ENCODE data around the gene ZNF438.

DNA sequence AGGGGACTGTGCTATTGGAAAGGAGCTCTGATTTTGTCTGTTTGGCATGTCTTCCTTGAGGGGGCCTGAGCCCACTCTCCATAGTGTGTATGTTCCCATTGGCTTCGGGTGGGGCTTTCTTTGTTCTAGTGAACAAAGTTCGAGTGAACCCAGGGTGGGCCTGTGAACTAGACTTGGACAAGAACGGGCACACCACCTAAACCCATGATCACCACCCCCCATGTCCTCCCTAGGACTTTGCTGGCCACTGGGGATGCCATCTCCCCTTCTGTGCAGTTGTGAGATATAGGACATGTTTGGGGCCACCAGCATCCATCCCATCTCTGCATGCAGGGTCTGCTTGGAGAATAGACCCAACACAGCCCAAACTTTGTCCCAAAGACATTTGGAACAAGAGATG lies 206.6 kb downstream of the ZNF438 start:
- TF ChIP-seq ZFP30 (CRISPR knock-in tag; IDR thresholded peaks at IDR 0.05) (no peak), TCF4 (CRISPR knock-in tag; IDR thresholded peaks at IDR 0.05; ENCODE audit: borderline replicate concordance) (no peak), GLIS3 (CRISPR knock-in tag; IDR thresholded peaks at IDR 0.05) (no peak), ISL1 (CRISPR knock-in tag; IDR thresholded peaks at IDR 0.05) (no peak), ZNF565 (CRISPR knock-in tag; conservative IDR thresholded peaks at IDR 0.05; ENCODE audit: low read depth) (no peak), PPARA (CRISPR knock-in tag; IDR thresholded peaks at IDR 0.05; ENCODE audit: borderline replicate concordance) (no peak)
- TF ChIP-seq, protein P1, sequence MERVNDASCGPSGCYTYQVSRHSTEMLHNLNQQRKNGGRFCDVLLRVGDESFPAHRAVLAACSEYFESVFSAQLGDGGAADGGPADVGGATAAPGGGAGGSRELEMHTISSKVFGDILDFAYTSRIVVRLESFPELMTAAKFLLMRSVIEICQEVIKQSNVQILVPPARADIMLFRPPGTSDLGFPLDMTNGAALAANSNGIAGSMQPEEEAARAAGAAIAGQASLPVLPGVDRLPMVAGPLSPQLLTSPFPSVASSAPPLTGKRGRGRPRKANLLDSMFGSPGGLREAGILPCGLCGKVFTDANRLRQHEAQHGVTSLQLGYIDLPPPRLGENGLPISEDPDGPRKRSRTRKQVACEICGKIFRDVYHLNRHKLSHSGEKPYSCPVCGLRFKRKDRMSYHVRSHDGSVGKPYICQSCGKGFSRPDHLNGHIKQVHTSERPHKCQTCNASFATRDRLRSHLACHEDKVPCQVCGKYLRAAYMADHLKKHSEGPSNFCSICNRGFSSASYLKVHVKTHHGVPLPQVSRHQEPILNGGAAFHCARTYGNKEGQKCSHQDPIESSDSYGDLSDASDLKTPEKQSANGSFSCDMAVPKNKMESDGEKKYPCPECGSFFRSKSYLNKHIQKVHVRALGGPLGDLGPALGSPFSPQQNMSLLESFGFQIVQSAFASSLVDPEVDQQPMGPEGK (CRISPR knock-in tag; IDR thresholded peaks at IDR 0.05; ENCODE audit: borderline replicate concordance) = no peak
- TF ChIP-seq, protein P2, sequence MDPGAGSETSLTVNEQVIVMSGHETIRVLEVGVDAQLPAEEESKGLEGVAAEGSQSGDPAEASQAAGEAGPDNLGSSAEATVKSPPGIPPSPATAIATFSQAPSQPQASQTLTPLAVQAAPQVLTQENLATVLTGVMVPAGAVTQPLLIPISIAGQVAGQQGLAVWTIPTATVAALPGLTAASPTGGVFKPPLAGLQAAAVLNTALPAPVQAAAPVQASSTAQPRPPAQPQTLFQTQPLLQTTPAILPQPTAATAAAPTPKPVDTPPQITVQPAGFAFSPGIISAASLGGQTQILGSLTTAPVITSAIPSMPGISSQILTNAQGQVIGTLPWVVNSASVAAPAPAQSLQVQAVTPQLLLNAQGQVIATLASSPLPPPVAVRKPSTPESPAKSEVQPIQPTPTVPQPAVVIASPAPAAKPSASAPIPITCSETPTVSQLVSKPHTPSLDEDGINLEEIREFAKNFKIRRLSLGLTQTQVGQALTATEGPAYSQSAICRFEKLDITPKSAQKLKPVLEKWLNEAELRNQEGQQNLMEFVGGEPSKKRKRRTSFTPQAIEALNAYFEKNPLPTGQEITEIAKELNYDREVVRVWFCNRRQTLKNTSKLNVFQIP (CRISPR knock-in tag; IDR thresholded peaks at IDR 0.05; ENCODE audit: borderline replicate concordance, low read depth) = no peak

Measured in SK-N-SH treated with all-trans-retinoic acid at 6 μM for 48 hours (cell line).